Myocyte (in vitro differentiated cells): ENCODE results near the gene ELP2. TPM values are rescaled to one million over a fixed set of nuclear protein-coding genes. Genes with fewer than 3 reads are reported as not detected.
"Not testable (repeated sequence)": the region's sequence is repeated elsewhere in the genome, so short reads cannot be mapped to it uniquely, and the experiment has no call there.

ENCODE experiments used
- DNase-seq: peaks from one replicate; pipeline ENCODE4 v3.0.0-alpha.2; 2012; ENCODE audit warnings: low read depth
- polyA plus RNA-seq: library from polyadenylated mRNA; unstranded; fragments of >200 nt; gene quantifications from one replicate; pipeline ENCODE4 v1.2.1, GENCODE V29; 2012; ENCODE audit warnings: missing spikeins
- total RNA-seq: library from RNA; depleted of rRNA; stranded (reverse); fragments of >200 nt; gene quantifications from 2 replicates; pipeline ENCODE4 v1.2.3, GENCODE V29; 2014

ELP2 gene
- 66.3 and 72.4 TPM in 2 replicates for total RNA-seq
- polyA plus RNA-seq: 55.1 TPM

GRCh38 chr18:36129300-36130038 lies at the start of gene ELP2, which contains the start of gene SLC39A6:
TSS of gene ELP2 (plus strand) at chr18:36129899. CDS start at chr18:36129934, 35 bp downstream.
TSS of gene SLC39A6 (minus strand) at chr18:36129340. CDS start at chr18:36127007, 2,333 bp downstream.
- DNase-seq: peak; percentile 97

- DNase-seq: not testable (repeated sequence)
Measured at GRCh38 chr18:36081118-36081517, 48.6 kb upstream of the ELP2 start.

GRCh38 chr18:36083729-36084128 lies 46.0 kb upstream of the ELP2 start:
- DNase-seq: no peak

- no peak for DNase-seq
Measured at GRCh38 chr18:36085195-36085594, 44.5 kb upstream of the ELP2 start.

- peak; percentile 29 for DNase-seq
Measured at GRCh38 chr18:36086186-36086585, 43.5 kb upstream of the ELP2 start.

- DNase-seq: no peak
Measured at GRCh38 chr18:36088256-36088655, 41.4 kb upstream of the ELP2 start.

- no peak for DNase-seq
Measured at GRCh38 chr18:36089001-36089400, 40.7 kb upstream of the ELP2 start.

GRCh38 chr18:36092116-36092515 lies 37.6 kb upstream of the ELP2 start:
- DNase-seq: peak; percentile 39

GRCh38 chr18:36094431-36094830 lies 35.3 kb upstream of the ELP2 start:
- no peak for DNase-seq

GRCh38 chr18:36095936-36096519 lies 33.7 kb upstream of the ELP2 start:
- peak; percentile 53 for DNase-seq

GRCh38 chr18:36096955-36097354 lies 32.7 kb upstream of the ELP2 start:
- DNase-seq: no peak

GRCh38 chr18:36099311-36099710 lies 30.4 kb upstream of the ELP2 start:
- DNase-seq: no peak

- no peak for DNase-seq
Measured at GRCh38 chr18:36101943-36102342, 27.8 kb upstream of the ELP2 start.

GRCh38 chr18:36104749-36105148 lies 24.9 kb upstream of the ELP2 start:
- DNase-seq: no peak

GRCh38 chr18:36107477-36107876 lies 22.2 kb upstream of the ELP2 start:
- no peak for DNase-seq

- no peak for DNase-seq
Measured at GRCh38 chr18:36108196-36108595, 21.5 kb upstream of the ELP2 start.

- DNase-seq: no peak
Measured at GRCh38 chr18:36108601-36109000, 21.1 kb upstream of the ELP2 start.

- DNase-seq: no peak
Measured at GRCh38 chr18:36109737-36110136, 20.0 kb upstream of the ELP2 start.

- DNase-seq: no peak
Measured at GRCh38 chr18:36112302-36112701, 17.4 kb upstream of the ELP2 start.

- no peak for DNase-seq
Measured at GRCh38 chr18:36114251-36114650, 15.4 kb upstream of the ELP2 start.

GRCh38 chr18:36114738-36115137 lies 15.0 kb upstream of the ELP2 start:
- no peak for DNase-seq

GRCh38 chr18:36116771-36117170 lies 12.9 kb upstream of the ELP2 start:
- not testable (repeated sequence) for DNase-seq

GRCh38 chr18:36120297-36120696 lies 9.4 kb upstream of the ELP2 start:
- DNase-seq: no peak
